Epidermal melanocyte (primary cell): ENCODE data around the gene CNOT3.

Source experiments
- DNase-seq: peaks from one replicate; pipeline ENCODE4 v3.0.0; 2011; ENCODE audit warnings: low spot score; ENCODE audit not compliant: insufficient read length

The CNOT3 gene

DNA sequence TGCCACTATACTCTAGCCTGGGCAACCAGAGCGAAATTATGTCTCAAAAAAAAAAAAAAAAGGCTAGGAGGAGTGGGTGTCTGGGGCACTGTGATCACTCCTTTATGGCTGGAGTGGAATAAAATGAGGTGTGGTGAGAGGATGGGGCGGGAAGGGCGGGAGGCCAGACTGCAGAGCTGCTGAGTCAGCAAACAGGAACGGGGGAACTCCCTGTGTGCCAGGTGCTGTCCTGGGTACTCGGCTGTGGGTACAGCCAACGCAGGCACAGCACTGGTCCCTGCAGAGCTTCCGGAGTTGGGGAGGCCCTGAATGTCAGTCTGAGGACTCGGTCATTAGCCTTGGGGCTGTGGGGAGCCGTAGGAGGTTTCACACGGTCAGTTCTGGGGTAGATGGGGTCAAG is 16.3 kb upstream of the CNOT3 start:
- DNase-seq = no peak

DNA sequence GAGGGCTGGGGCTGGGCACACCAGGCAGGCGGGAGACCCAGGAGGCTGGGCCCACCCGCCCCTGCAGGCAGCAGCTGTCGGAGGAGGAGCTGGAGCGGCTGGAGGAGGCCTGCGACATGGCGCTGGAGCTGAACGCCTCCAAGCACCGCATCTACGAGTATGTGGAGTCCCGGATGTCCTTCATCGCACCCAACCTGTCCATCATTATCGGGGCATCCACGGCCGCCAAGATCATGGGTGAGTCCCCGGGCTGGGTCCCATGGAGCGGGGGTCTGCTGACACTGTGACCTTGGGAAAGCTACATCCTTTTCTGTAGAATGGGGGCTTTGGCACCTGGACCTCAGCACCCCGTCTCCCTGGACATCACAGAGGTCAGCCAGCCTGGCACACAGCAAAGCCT is 13.9 kb upstream of the CNOT3 start:
- no peak for DNase-seq

DNA sequence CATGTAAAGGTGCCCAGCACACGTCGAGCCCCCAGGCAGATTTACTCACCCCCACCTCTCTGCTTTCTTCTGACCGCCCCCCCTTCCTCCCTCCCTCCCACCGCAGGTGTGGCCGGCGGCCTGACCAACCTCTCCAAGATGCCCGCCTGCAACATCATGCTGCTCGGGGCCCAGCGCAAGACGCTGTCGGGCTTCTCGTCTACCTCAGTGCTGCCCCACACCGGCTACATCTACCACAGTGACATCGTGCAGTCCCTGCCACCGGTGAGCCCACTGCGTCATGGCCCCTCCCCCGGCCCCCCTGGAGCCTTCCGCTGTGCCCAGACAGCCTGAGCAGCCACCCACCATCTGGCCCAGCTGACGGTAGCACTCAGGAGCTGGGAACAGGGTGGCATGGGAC is 13.2 kb upstream of the CNOT3 start:
- no peak for DNase-seq

DNA sequence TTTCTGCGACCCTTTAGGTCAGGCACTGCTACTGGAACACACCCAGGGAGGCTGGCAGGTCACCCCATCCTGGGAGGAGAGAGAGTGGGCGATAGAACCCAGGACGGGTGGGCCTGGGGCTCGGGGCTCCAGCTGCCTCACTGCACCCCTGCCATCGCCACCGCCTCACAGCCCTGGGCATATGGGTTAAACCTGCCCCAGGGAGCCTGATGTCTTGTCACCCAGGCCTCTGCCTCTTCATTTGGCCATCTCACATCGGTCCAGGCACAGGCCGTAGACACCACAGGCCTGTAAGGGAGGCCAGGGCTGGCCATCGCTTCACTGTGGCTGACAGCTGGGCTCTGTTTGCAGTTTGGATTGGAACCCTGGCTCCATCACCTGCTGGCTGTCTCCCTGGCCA is 11.8 kb upstream of the CNOT3 start:
- no peak for DNase-seq

DNA sequence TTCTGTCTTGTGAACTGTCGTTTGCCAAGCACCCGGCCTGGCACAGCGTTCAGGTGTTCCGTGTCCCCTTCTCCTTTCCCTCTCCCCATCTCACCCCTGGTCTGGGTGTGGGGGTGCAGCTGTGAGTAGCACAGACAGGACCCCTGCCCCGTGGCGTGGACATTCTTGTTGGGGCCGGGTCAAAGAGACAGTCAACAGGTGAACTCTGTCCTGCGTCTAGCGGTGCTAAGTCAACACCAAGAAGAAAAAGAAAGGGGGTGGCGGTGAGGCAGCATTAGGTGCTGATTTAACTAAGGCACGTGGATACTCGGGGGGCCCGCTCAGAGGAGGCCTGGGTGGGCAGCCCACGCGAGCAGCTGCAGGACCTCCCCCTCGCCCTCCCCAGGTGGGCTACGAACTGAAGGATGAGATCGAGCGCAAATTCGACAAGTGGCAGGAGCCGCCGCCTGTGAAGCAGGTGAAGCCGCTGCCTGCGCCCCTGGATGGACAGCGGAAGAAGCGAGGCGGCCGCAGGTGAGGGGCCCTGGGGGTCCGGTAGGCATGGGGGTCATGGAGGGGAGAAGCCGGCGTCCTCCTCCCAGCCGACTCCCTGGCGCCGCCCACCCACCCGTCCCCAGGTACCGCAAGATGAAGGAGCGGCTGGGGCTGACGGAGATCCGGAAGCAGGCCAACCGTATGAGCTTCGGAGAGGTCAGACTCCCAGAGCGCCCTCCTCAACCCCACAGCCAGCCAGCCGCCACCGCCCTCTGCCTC is 9.7 kb upstream of the CNOT3 start:
- DNase-seq = no peak

DNA sequence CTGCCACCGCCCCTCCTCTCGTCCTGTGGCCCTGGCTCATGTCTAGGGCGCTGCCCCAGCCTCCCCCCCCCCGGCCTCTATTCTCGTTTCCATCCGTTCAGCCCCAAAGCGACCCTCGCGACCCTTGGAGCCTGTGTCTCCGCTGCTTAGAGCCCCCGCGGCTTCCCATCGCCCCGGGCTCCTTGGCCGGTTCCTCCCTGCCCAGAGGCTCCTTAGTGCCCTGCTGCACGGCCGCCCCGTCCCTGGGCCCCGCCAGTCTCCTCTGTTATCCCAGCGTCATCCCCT is 9.2 kb upstream of the CNOT3 start:
- no peak for DNase-seq

DNA sequence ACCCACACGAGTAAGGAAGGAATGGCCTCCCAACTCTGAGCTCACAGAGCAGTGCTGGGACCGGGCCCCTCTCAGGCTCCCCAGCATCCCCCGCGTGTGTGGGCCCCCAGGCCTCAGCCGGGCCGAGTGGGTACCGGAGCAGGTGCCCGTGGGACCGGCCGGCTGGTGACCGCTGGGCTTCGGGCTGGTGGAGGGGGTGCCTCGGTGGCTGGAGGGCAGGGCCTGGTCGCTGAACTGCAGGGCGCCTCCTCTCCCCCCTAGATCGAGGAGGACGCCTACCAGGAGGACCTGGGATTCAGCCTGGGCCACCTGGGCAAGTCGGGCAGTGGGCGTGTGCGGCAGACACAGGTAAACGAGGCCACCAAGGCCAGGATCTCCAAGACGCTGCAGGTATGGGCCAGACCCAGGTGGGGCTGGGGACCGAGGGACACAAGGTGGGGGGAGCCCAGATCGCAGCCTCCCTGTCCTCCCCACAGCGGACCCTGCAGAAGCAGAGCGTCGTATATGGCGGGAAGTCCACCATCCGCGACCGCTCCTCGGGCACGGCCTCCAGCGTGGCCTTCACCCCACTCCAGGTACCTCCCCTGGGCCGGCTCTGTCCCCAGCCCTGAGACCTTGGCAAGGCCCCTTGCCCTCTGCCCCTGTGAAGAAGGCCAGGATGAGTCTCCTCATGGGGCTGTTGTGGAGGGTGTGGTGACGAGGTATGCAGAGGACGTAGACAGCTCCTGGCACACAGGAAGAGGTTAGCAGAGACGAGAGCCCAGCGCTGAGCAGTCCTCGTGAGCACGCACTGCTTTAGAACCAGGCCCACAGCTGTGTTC is 8.6 kb upstream of the CNOT3 start:
- DNase-seq = no peak

DNA sequence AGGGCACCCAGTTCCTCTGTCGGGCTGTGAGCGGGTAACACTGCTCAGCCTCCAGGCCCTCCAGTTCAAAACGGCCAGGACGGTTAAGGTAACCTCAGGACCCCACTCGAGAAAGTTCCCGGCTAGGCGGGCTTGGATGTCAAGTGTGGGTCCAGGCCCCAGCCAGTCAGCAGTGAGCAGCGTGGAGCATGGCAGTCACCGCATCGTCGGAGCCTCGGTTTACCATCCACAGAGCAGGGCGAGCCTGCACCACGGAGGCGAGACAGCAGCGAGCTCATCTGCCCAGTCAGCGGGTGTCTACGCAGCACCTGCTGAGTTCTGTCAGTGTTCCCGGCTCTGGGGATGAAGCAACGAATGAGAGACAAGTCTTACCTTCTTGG is 8.0 kb upstream of the CNOT3 start:
- DNase-seq = no peak

DNA sequence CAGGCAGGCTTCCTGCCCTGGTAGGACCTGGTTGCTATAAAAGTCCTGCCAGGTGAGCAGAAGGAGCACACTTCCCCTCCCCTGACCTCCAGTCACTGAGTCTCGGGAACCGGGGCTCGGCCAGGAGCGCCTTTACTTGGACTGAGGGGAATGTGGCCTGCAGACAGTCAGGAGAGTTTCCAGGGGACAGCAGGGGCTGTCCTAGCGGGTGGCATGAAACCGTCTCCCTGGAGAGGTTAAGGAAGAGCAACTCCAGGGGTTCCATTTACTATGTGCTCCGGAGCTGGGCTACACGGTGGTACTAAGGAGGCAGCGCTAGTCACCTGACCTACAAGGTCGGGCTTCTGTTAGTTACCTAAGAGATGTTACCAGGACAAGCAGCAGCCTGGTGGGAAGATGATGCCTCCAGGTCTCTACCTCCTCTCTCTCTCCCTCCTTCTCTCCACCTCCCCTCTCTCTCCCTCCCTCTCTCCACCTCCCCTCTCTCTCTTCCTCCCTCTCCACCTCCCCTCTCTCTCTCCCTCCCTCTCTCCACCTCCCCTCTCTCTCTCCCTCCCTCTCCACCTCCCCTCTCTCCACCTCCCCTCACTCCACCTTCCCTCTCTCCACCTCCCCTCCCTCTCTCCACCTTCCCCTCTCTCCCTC is 4.1 kb upstream of the CNOT3 start:
- no peak for DNase-seq

DNA sequence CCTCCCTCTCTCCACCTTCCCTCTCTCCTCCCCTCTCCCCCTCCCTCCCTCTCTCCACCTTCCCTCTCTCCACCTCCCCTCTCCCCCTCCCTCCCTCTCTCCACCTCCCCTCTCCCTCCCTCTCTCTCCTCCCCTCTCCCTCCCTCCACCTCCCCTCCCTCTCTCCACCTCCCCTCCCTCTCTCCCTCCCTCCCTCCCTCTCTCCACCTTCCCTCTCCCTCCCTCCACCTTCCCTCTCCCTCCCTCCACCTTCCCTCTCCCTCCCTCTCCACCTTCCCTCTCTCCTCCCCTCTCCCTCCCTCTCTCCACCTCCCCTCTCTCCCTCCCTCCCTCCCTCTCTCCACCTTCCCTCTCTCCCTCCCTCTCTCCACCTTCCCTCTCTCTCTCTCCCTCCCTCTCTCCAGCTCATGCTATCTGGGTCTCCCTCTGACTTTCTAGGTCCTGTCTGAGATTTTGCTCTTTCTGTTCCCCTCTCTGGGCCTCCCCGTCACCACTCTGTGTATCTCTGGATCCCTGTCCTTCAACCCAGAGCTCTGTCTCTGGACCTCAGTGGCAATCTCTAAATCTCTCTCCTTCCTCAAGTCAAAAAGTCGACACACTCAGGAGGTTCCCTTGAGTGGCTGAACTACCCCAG is 3.5 kb upstream of the CNOT3 start:
- no peak for DNase-seq

DNA sequence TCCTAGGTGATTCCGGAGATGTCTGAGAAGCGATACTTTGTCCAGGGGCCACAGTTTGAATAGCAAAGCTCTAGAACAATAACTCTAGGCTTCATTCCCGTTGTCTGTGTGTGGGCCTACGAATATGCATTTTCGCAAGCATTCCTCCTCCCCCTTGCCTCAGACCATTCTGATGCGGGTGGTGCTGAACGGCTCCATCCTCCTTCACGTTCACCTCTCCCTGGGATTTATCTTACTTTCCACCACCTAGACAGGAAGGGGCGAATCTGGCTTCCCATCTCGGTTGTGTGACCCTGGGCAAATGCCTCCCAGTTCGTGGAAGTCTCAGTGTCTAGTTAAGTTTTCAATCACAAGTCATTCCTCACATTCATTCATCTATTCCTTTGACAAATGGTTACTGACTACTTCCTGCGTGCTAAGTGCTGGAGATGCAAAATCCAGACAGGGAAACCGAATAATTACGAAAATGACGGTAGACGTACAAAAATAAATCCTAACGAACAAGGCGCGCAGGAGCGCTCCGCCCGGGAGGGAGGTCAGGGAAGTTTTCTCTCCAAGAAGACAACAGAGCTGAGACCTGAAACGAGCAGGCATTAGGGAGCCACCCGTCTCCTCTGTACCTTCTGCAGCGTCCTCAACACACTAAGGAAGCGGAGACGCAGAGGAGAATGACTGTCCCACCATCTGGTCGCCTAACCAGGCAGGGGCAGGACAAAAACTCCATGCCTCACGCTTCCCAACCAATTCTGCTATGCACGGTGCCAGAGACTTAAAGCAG is 1.3 kb upstream of the CNOT3 start:
- DNase-seq = peak; percentile 44

DNA sequence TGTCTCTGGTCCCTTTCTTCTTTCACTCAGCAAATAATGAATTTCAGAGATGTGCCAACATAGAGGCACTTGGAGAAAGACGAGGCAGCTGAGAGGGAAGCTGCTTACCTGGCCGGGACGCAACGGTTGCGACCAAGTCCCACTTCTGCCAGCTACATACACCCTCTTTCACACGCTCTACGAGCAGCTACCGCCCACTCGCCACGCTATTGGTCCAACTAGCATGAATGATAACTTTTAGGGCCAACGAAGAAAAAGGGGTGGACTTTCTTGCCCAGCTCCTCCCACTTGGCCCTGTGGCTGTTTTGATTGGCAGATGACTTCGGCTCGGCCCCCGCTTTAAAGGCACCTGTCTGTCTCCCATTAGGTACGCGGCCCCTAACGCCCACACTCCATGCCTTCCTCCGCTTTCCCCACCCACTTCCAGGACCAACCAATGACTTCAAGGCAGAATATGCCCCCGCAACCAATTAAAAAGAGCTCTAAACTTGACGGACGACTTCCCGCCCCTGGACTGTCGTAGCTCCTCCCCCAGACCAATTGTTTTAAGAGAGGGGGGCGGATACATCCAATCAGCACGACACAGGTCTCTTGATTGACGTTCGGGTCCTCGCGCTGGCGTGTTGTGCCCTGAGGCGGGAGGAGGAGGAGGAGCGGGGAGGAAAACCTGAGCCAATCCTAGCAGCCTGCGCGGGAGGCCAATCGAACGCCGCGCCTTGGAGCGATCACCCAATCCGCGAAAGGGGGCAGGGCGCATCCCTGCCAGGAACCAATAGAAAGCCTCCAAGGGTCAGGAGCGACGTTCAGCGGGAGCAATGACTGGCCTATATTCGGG is 481 bp upstream of the CNOT3 start:
- peak; percentile 100 for DNase-seq

DNA sequence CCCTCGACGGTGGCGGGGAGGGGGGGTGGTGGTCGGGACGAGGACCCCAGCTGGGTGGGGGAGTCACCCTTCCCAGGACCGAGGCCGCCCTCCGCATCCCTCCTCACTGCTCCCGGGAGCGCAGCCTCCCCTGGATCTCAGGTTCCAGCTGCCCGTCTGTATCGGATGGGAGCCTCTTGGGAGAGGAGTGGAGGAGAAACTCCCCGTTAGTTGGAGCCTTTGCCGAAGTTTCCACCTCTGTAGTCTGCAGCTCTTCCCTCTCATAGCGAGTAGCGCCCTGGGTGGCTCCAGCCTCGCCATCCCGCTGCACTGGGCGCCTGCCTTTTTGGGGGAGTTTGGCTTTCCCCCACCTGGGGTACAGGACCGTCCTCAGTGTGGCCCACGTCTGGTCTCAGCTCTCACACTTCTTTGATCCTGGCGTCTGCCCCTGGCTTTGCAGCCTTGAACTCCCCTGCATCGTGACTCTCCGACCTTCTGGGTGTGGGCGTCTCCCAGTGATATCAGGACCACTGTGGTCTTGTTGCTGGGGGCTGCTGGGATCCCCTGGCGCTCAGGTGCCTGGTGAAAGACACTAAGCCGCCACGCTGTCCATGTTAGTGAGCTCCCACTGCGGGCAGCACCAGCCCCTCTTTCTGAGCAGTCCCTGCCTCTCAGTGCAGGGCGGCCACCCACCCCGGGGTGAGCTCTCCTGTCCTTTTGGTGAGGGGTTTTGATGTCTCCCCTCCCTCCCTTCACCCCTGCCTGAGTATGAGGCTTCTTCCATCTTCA is 1.1 kb downstream of the CNOT3 start:
- no peak for DNase-seq

DNA sequence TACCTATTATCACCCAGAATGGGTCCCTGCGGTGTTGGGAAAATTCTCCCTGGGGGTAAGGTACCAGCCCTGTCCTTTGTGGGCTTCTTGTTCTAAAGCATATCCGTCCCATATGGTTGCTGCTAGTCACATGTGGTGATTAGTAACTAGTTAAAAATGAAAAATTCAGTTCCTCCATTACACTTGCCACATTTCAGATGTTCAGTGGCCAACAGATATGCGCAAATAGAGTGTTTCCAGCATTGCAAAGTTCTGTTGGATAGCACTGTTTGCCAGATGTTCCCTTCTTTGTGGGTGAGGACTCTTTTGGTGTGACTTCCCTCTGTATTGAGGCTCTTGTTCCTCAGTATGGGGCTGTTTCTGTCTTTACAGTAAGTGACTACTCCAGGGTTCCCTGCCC is 3.8 kb downstream of the CNOT3 start:
- peak; percentile 41 for DNase-seq

DNA sequence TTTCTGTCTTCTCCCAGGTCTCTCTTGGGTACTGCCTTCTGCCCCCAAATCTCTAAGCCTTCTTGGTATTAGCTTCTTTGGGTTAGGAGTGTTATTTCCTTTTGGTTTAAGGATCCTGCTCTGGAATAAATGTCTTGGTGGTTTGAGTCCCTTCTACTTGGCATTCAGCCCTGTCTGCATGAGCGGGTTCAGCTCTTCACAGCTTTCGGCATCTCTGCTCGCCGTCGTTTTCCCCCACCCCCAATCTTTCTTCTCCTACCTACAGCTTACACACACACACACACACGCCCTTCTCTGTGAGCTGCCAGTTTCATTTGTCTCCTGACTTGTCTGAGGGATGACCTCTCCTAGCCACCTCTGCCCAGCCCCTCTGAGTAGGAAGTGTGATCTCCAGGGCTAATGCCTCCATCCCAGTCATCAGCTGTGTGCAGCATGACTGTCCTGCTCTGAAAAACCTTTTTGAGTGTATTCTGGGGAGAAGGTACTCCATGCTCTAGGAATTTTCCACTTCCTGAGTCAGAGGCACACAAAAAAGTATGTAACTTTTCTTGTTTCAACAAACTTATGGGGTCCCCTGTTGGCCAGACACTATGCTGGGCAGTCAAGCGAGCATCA is 4.7 kb downstream of the CNOT3 start:
- DNase-seq = no peak

DNA sequence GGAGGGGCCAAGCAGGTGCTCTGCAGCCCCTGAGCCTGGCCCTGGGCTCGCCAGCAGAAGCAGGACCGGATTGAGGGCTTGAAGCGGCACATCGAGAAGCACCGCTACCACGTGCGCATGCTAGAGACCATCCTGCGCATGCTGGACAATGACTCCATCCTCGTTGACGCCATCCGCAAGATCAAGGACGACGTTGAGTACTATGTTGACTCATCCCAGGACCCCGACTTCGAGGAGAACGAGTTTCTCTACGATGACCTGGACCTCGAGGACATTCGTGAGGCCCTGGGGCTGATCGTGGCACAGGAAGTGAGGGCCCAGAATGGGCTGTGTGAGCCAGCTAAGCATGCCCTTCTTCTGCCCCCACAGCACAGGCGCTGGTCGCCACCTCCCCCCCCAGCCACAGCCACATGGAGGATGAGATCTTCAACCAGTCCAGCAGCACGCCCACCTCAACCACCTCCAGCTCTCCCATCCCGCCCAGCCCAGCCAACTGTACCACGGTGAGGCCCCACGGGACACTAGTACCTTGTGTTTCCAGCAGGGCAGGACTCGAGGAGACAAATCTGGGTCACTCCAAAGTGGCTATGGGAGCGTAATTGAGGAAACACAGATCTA is 8.1 kb downstream of the CNOT3 start:
- DNase-seq = no peak

DNA sequence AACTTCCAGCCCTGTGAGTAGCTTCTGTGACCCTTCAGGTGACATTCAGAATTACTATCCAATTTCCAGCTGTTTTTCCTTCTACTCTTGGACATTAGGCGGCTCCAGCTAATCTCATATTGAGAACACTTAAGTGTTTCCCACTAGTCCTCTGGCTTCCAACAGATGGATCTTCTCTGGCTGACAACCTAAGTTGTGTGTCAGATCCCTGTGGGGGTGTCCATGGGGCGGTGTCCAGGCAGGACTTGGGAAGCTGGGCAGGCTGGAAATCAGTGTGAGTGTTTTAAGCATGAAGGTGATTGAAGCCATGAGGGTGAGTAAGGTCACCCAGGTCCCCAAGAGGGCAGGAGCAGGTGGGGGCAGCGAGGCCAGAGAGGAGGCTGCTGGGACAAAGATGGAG is 10.1 kb downstream of the CNOT3 start:
- no peak for DNase-seq

DNA sequence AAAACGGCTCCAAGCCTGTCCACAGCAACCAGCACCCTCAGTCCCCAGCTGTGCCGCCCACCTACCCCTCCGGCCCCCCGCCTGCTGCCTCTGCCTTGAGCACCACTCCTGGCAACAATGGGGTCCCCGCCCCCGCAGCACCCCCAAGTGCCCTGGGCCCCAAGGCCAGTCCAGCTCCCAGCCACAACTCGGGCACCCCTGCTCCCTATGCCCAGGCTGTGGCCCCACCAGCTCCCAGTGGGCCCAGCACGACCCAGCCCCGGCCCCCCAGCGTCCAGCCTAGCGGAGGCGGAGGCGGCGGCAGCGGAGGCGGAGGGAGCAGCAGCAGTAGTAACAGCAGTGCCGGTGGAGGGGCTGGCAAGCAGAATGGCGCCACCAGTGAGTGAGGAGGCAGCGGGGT is 10.6 kb downstream of the CNOT3 start:
- DNase-seq = no peak
